T-cell (primary cell): ENCODE data around the gene CROCC. TPM values are rescaled to one million over a fixed set of nuclear protein-coding genes. Genes with fewer than 3 reads are reported as not detected.

Experiments used
- ATAC-seq, 4 experiments: fragments of 200-7000 bp in 3 of 4; fragments of 150-1000 bp in 1 of 4; cut with Tn5 transposase; replicated peaks in 1 of 4; 1 replicate in 3 of 4; 2 replicates in 1 of 4; pipeline ENCODE4 v1.10.0; 2021; ENCODE audit warnings: moderate library complexity in 3 of 4, mild to moderate bottlenecking in 2 of 4, moderate number of reproducible peaks in 1 of 4
- CTCF ChIA-PET, 2 donors: fragments of 300-600 bp; sonication (Branson Sonifier 250); formaldehyde crosslinking; loops; one replicate each; lab custom pipeline; 2022; ENCODE audit warnings: antibody characterized with exemption in 2 of 2; lab: Charles Lee
- POLR2A ChIA-PET, 2 donors: fragments of 300-600 bp; sonication (Branson Sonifier 250); formaldehyde crosslinking; loops; one replicate each; lab custom pipeline; 2022; ENCODE audit warnings: antibody characterized with exemption in 2 of 2; lab: Charles Lee
- DNase-seq, 35 experiments: peaks; one replicate each; pipeline versions ENCODE4 v3.0.0 to v3.0.0-alpha.2; 2013 to 2023
- H3K27ac ChIP-seq: one replicate; pipeline ENCODE4 v1.5.1; 2013; ENCODE audit warnings: low read length
- H3K27me3 ChIP-seq, 2 experiments: replicated peaks in 1 of 2; 1 replicate in 1 of 2; 2 replicates in 1 of 2; pipeline versions ENCODE4 v1.6.1 to v1.7.0; 2013; ENCODE audit warnings: low read length in 1 of 2, mixed read lengths in 1 of 2; ENCODE audit not compliant: control insufficient read depth in 2 of 2, insufficient read depth in 2 of 2; ENCODE audit errors: extremely low read depth in 1 of 2
- H3K36me3 ChIP-seq, 2 donors: 1 replicate in 1 of 2; 2 replicates in 1 of 2; pipeline versions ENCODE4 v1.6.1 to v1.7.0; 2013; ENCODE audit warnings: low read length in 1 of 2; ENCODE audit not compliant: control insufficient read depth in 2 of 2, insufficient read depth in 1 of 2; ENCODE audit errors: extremely low read depth in 1 of 2
- H3K4me1 ChIP-seq, 2 experiments: 1 replicate in 1 of 2; 2 replicates in 1 of 2; pipeline versions ENCODE4 v1.6.1 to v1.7.0; 2013; ENCODE audit warnings: low read length in 2 of 2, mixed read lengths in 1 of 2; ENCODE audit not compliant: insufficient read depth in 2 of 2, control insufficient read depth in 1 of 2; ENCODE audit errors: extremely low read depth in 1 of 2
- H3K4me3 ChIP-seq, 2 donors: 1 replicate in 1 of 2; 2 replicates in 1 of 2; pipeline versions ENCODE4 v1.5.1 to v1.7.0; 2013; ENCODE audit warnings: mild to moderate bottlenecking in 2 of 2, low read length in 1 of 2, moderate library complexity in 1 of 2; ENCODE audit not compliant: control insufficient read depth in 1 of 2; ENCODE audit errors: extremely low read depth in 1 of 2
- H3K9me3 ChIP-seq: 2 replicates; pipeline ENCODE4 v1.7.0; 2013
- H3K27ac Mint-ChIP-seq, 2 donors: one replicate each; pipeline ENCODE4 v1.8.0; 2020 to 2021; ENCODE audit warnings: mild to moderate bottlenecking in 2 of 2, mixed read lengths in 2 of 2
- H3K27me3 Mint-ChIP-seq, 2 donors: one replicate each; pipeline ENCODE4 v1.8.0; 2021 to 2022; ENCODE audit warnings: mixed read lengths in 2 of 2
- H3K36me3 Mint-ChIP-seq: one replicate; pipeline ENCODE4 v1.8.0; 2021; ENCODE audit warnings: mixed read lengths
- H3K4me1 Mint-ChIP-seq, 3 donors: one replicate each; pipeline ENCODE4 v1.8.0; 2020 to 2022; ENCODE audit warnings: mixed read lengths in 3 of 3, mild to moderate bottlenecking in 1 of 3
- H3K4me3 Mint-ChIP-seq, 3 donors: one replicate each; pipeline ENCODE4 v1.8.0; 2020 to 2022; ENCODE audit warnings: mild to moderate bottlenecking in 3 of 3, mixed read lengths in 3 of 3, moderate library complexity in 3 of 3
- H3K9me3 Mint-ChIP-seq, 3 donors: one replicate each; pipeline ENCODE4 v1.8.0; 2020 to 2022; ENCODE audit warnings: mixed read lengths in 3 of 3
- WGBS: methylation state at CpG from one replicate; pipeline ENCODE4 v1.1.5; 2013; ENCODE audit warnings: missing lambda C conversion rate; ENCODE audit not compliant: insufficient coverage; 5-methylcytosine and 5-hydroxymethylcytosine counted together
- total RNA-seq, 35 experiments: library from RNA in 6 of 35; stranded (reverse) in 6 of 35; fragments of 120-200 nt in 1 of 35; gene quantifications; one replicate each; pipeline versions ENCODE4 v1.2.1 to v1.2.4 and lab custom pipeline; 2013 to 2026

Gene CROCC
- total RNA-seq, 5 donors from 2014 or later (not counting 1 experiment from before 2014, with no cell fraction given): 59.3 to 104 (median 86.4) TPM

GRCh38 chr1:16954579-16954978, 32.8 kb downstream of the CROCC start:
- no peaks in the 10 kb centered on the region for H3K27me3 Mint-ChIP-seq
- H3K4me3 ChIP-seq: no peak overlapping the region
- CTCF ChIA-PET: no interaction called here
- H3K4me1 ChIP-seq: peaks cover 0 to 6% of the 10 kb centered on the region in 2 experiments
- ATAC-seq: no peak
- no peaks in the 10 kb centered on the region for H3K27me3 ChIP-seq
- no peaks in the 10 kb centered on the region for H3K9me3 ChIP-seq
- no peak overlapping the region for H3K4me3 Mint-ChIP-seq
- no peak overlapping the region for H3K27ac Mint-ChIP-seq
- POLR2A ChIA-PET: no interaction called here
- no peak overlapping the region for H3K27ac ChIP-seq
- no peak for DNase-seq
- H3K36me3 Mint-ChIP-seq: peaks cover 4% of the 10 kb centered on the region
- no peaks in the 10 kb centered on the region for H3K4me1 Mint-ChIP-seq
- peaks cover 2 to 4% of the 10 kb centered on the region in 2 donors for H3K36me3 ChIP-seq
- no peaks in the 10 kb centered on the region for H3K9me3 Mint-ChIP-seq
- WGBS: 88% methylated on average over 14 of the region's 18 CpGs

- Mint-ChIP-seq H3K9me3 (no peaks in the 10 kb centered on the region), H3K4me1 (peaks cover under 1 to 2% (median 1%) of the 10 kb centered on the region in 3 donors), H3K4me3 (no peak overlapping the region), H3K27ac (no peak overlapping the region), H3K36me3 (peaks cover 4% of the 10 kb centered on the region), H3K27me3 (no peaks in the 10 kb centered on the region)
- H3K4me3 ChIP-seq: no peak overlapping the region
- H3K4me1 ChIP-seq: peaks cover 0 to 6% of the 10 kb centered on the region in 2 experiments
- H3K27ac ChIP-seq: no peak overlapping the region
- ATAC-seq (no peak), DNase-seq (no peak)
- WGBS: 94% methylated on average over 22 of the region's 25 CpGs
- ChIA-PET POLR2A (no interaction called here), CTCF (no interaction called here)
- H3K27me3 ChIP-seq: no peaks in the 10 kb centered on the region
- no peaks in the 10 kb centered on the region for H3K9me3 ChIP-seq
- H3K36me3 ChIP-seq: peaks cover 2 to 4% of the 10 kb centered on the region in 2 donors
Measured at GRCh38 chr1:16955186-16955585, 33.5 kb downstream of the CROCC start.

GRCh38 chr1:16956775-16957174, 35.0 kb downstream of the CROCC start:
- Mint-ChIP-seq H3K27me3 (no peaks in the 10 kb centered on the region), H3K4me1 (peaks cover 12 to 13% (median 12%) of the 10 kb centered on the region in 3 donors), H3K27ac (no peak overlapping the region), H3K9me3 (no peaks in the 10 kb centered on the region), H3K36me3 (peaks cover 4% of the 10 kb centered on the region), H3K4me3 (no peak overlapping the region)
- CTCF ChIA-PET: no interaction called here
- H3K27me3 ChIP-seq: no peaks in the 10 kb centered on the region
- ATAC-seq (no peak), DNase-seq (no peak)
- H3K4me1 ChIP-seq: peaks cover 0 to 13% of the 10 kb centered on the region in 2 experiments
- H3K27ac ChIP-seq: no peak overlapping the region
- H3K36me3 ChIP-seq: peaks cover 0 to 2% of the 10 kb centered on the region in 2 donors
- 83% methylated on average over 8 of the region's 8 CpGs for WGBS
- no peak overlapping the region for H3K4me3 ChIP-seq
- POLR2A ChIA-PET: no interaction called here
- H3K9me3 ChIP-seq: no peaks in the 10 kb centered on the region

- Mint-ChIP-seq H3K36me3 (peaks cover 4% of the 10 kb centered on the region), H3K4me3 (no peak overlapping the region), H3K27me3 (no peaks in the 10 kb centered on the region), H3K9me3 (no peaks in the 10 kb centered on the region), H3K4me1 (peaks cover 13 to 14% (median 14%) of the 10 kb centered on the region in 3 donors), H3K27ac (no peak overlapping the region)
- no peak overlapping the region for H3K4me3 ChIP-seq
- 90% methylated on average over 4 of the region's 8 CpGs for WGBS
- DNase-seq (no peak), ATAC-seq (no peak)
- H3K36me3 ChIP-seq: peaks cover 0 to 2% of the 10 kb centered on the region in 2 donors
- ChIA-PET CTCF (no interaction called here), POLR2A (no interaction called here)
- H3K27me3 ChIP-seq: no peaks in the 10 kb centered on the region
- peaks cover 0 to 11% of the 10 kb centered on the region in 2 experiments for H3K4me1 ChIP-seq
- no peaks in the 10 kb centered on the region for H3K9me3 ChIP-seq
- no peak overlapping the region for H3K27ac ChIP-seq
Measured at GRCh38 chr1:16957731-16958130, 36.0 kb downstream of the CROCC start.

- POLR2A ChIA-PET: no interaction called here
Measured at GRCh38 chr1:16958475-16958874, 36.7 kb downstream of the CROCC start.

GRCh38 chr1:16960560-16961296, 39.0 kb downstream of the CROCC start:
- peak overlapping the region; percentile 47 to 51 for H3K4me3 ChIP-seq
- no peaks in the 10 kb centered on the region for H3K27me3 ChIP-seq
- no peaks in the 10 kb centered on the region for H3K9me3 Mint-ChIP-seq
- CTCF ChIA-PET: interaction anchor here (0.6 to 1.7 kb wide), 7 partner anchors 9 to 519 kb away, joined by 3 to 9 read pairs (median 3); no protein-coding TSS in a partner anchor
- POLR2A ChIA-PET: no interaction called here
- H3K27me3 Mint-ChIP-seq: no peaks in the 10 kb centered on the region
- 8% methylated on average over 43 of the region's 57 CpGs for WGBS
- H3K36me3 Mint-ChIP-seq: peaks cover 12% of the 10 kb centered on the region
- ATAC-seq (peak; percentile 90 to 94 (median 92)), DNase-seq (peak; percentile 49 to 81 (median 65))
- peaks cover 13 to 19% (median 14%) of the 10 kb centered on the region in 3 donors for H3K4me1 Mint-ChIP-seq
- no peak overlapping the region for H3K27ac ChIP-seq
- H3K36me3 ChIP-seq: peaks cover 2 to 5% of the 10 kb centered on the region in 2 donors
- peak overlapping the region; percentile 84 to 88 for H3K27ac Mint-ChIP-seq
- H3K4me3 Mint-ChIP-seq: peak overlapping the region; percentile 73 to 83 (median 81)
- H3K4me1 ChIP-seq: peaks cover 0 to 11% of the 10 kb centered on the region in 2 experiments
- H3K9me3 ChIP-seq: no peaks in the 10 kb centered on the region

More at GRCh38 chr1:16958475-16958874, 36.7 kb downstream of the CROCC start:
- H3K27ac ChIP-seq: no peak overlapping the region
- Mint-ChIP-seq H3K36me3 (peaks cover 4% of the 10 kb centered on the region), H3K27ac (no peak overlapping the region), H3K4me1 (peaks cover 13 to 14% (median 14%) of the 10 kb centered on the region in 3 donors), H3K27me3 (no peaks in the 10 kb centered on the region), H3K4me3 (no peak overlapping the region), H3K9me3 (no peaks in the 10 kb centered on the region)
- ATAC-seq (no peak), DNase-seq (no peak)
- peaks cover 0 to 2% of the 10 kb centered on the region in 2 donors for H3K36me3 ChIP-seq
- no peak overlapping the region for H3K4me3 ChIP-seq
- H3K27me3 ChIP-seq: no peaks in the 10 kb centered on the region
- H3K9me3 ChIP-seq: no peaks in the 10 kb centered on the region
- CTCF ChIA-PET: no interaction called here
- 96% methylated on average over 10 of the region's 12 CpGs for WGBS
- peaks cover 0 to 11% of the 10 kb centered on the region in 2 experiments for H3K4me1 ChIP-seq
